Right lobe of liver (tissue), 6 donors: Measurements from ENCODE around the gene RFX6. TPM values are rescaled to one million over a fixed set of nuclear protein-coding genes. Genes with fewer than 3 reads are reported as not detected.

Experiments
- ATAC-seq, 4 donors: fragments of 200-7000 bp; cut with Tn5 transposase; one replicate each; pipeline ENCODE4 v1.9.1; 2020; ENCODE audit warnings: mild to moderate bottlenecking in 4 of 4, moderate library complexity in 4 of 4
- DNase-seq, 3 donors: peaks; one replicate each; pipeline ENCODE4 v3.0.0-alpha.2; 2020
- H3K27ac ChIP-seq, 3 donors: fragments of 200-600 bp; one replicate each; pipeline ENCODE4 v1.8.0; 2022
- H3K27me3 ChIP-seq, 2 donors: fragments of 200-600 bp; one replicate each; pipeline ENCODE4 v1.8.0; 2022
- H3K36me3 ChIP-seq, 4 donors: fragments of 200-600 bp; sonication (generic) in 1 of 4; one replicate each; pipeline versions ENCODE4 v1.5.1 to v1.8.0; 2017 to 2022; ENCODE audit warnings: control low read depth in 1 of 4
- H3K4me1 ChIP-seq, 4 donors: fragments of 200-600 bp; sonication (generic) in 1 of 4; one replicate each; pipeline versions ENCODE4 v1.5.1 to v1.8.0; 2017 to 2022; ENCODE audit warnings: control low read depth in 1 of 4
- H3K4me3 ChIP-seq, 3 donors: fragments of 200-600 bp; one replicate each; pipeline ENCODE4 v1.8.0; 2022
- H3K9me3 ChIP-seq, 4 donors: fragments of 200-600 bp; sonication (generic) in 1 of 4; one replicate each; pipeline versions ENCODE4 v1.5.1 to v1.8.0; 2017 to 2022; ENCODE audit warnings: control low read depth in 1 of 4
- CTCF ChIP-seq, 4 donors: fragments of 200-600 bp in 3 of 4; fragments of 450-650 bp in 1 of 4; IDR thresholded peaks; one replicate each; pipeline versions ENCODE4 v1.5.1 to v1.8.0; 2016 to 2022; ENCODE audit warnings: antibody characterized with exemption in 4 of 4, mild to moderate bottlenecking in 2 of 4
- POLR2A ChIP-seq: fragments of 450-650 bp; IDR thresholded peaks from one replicate; pipeline ENCODE4 v1.6.1; 2017; ENCODE audit warnings: antibody characterized with exemption, mild to moderate bottlenecking
- WGBS: methylation state at CpG from one replicate; pipeline ENCODE4 v1.1.6; 2018; ENCODE audit warnings: low coverage, low lambda C conversion rate; ENCODE audit not compliant: insufficient coverage; ENCODE audit errors: missing lambda C conversion rate; 5-methylcytosine and 5-hydroxymethylcytosine counted together
- intact Hi-C, 2 donors: fragments of 100-400 bp; cut with DNase I; formaldehyde crosslinking; loops; one replicate each; pipeline versions ENCODE4 v1.11.2 to v1.14.1; 2022
- total RNA-seq, 6 experiments: library from RNA; depleted of rRNA in 2 of 6; stranded (reverse); fragments of >200 nt in 2 of 6; fragmentation: NEBNext Ultra II Directional in 3 of 6; extraction: Animal tissue kit (Norgen Biotek cat#: 25700) in 3 of 6; gene quantifications; one replicate each; pipeline versions ENCODE4 v1.1.0 to v1.2.4, GENCODE V29; 2016 to 2023
- donor health status: DM: no; HTN: yes; CAD: no.
- donor health status: DM: no; HTN: no; CAD: no.
- donor health status: DM: no; HTN: no; CAD: no.
- donor health status: DM: no; HTN: yes; CAD: no.
- donor health status: DM: no; HTN: yes; CAD: no.

The RFX6 gene
- total RNA-seq, 6 experiments from 2014 or later: not detected

- 72% methylated on average over 4 of the region's 8 CpGs for WGBS
- TF ChIP-seq CTCF (IDR thresholded peaks at IDR 0.05): no peak
- TF ChIP-seq POLR2A: no peak
- no peak for ATAC-seq
- H3K27me3 ChIP-seq: no peaks in the 10 kb centered on the region
- no peak for DNase-seq
- H3K4me1 ChIP-seq: no peaks in the 10 kb centered on the region
- intact Hi-C loops: no loop called here
- no peaks in the 10 kb centered on the region for H3K9me3 ChIP-seq
- H3K27ac ChIP-seq: no peak overlapping the region
- no peak overlapping the region for H3K4me3 ChIP-seq
- H3K36me3 ChIP-seq: no peaks in the 10 kb centered on the region
These were observed 61.3 kb downstream of the RFX6 start for GRCh38 chr6:116938305-116938704.

- DNase-seq (no peak), ATAC-seq (no peak)
- Histone ChIP-seq H3K4me1 (no peaks in the 10 kb centered on the region), H3K27ac (no peak overlapping the region), H3K27me3 (no peaks in the 10 kb centered on the region), H3K4me3 (no peak overlapping the region), H3K9me3 (no peaks in the 10 kb centered on the region), H3K36me3 (no peaks in the 10 kb centered on the region)
- 38% methylated on average over 4 of the region's 4 CpGs for WGBS
- intact Hi-C loops: no loop called here
- TF ChIP-seq CTCF (IDR thresholded peaks at IDR 0.05): no peak
- no peak for TF ChIP-seq POLR2A
These were observed 64.7 kb downstream of the RFX6 start for GRCh38 chr6:116941727-116942126.

GRCh38 chr6:116945809-116946208 lies 68.8 kb downstream of the RFX6 start:
- Histone ChIP-seq H3K36me3 (no peaks in the 10 kb centered on the region), H3K4me1 (peaks cover 0 to 15% (median 0%) of the 10 kb centered on the region in 4 donors), H3K4me3 (no peak overlapping the region), H3K9me3 (no peaks in the 10 kb centered on the region), H3K27me3 (no peaks in the 10 kb centered on the region), H3K27ac (no peak overlapping the region)
- WGBS: 69% methylated on average over 5 of the region's 5 CpGs
- ATAC-seq (no peak), DNase-seq (no peak)
- TF ChIP-seq CTCF (IDR thresholded peaks at IDR 0.05) (no peak), POLR2A (no peak)
- intact Hi-C loops: no loop called here

- WGBS: 18% methylated on average over 1 of the region's 1 CpG
- DNase-seq (peak in 1 of 3 donors; percentile 49), ATAC-seq (peak; percentile 98 to 100 (median 99))
- Histone ChIP-seq H3K4me3 (no peak overlapping the region), H3K36me3 (no peaks in the 10 kb centered on the region), H3K27me3 (no peaks in the 10 kb centered on the region), H3K9me3 (no peaks in the 10 kb centered on the region), H3K4me1 (peaks cover 0 to 15% (median 0%) of the 10 kb centered on the region in 4 donors), H3K27ac (peak overlapping the region in 2 of 3 donors; percentile 35 to 68)
- intact Hi-C loops: no loop called here
- TF ChIP-seq CTCF (IDR thresholded peaks at IDR 0.05): no peak
These were observed 71.7 kb downstream of the RFX6 start for GRCh38 chr6:116948533-116949304.
